Measurements from ENCODE around the gene DHRS1. TPM values are rescaled to one million over a fixed set of nuclear protein-coding genes. Genes with fewer than 3 reads are reported as not detected.

DHRS1 gene
- 3.6 and 19.0 TPM in 2 replicates for total RNA-seq

DNA sequence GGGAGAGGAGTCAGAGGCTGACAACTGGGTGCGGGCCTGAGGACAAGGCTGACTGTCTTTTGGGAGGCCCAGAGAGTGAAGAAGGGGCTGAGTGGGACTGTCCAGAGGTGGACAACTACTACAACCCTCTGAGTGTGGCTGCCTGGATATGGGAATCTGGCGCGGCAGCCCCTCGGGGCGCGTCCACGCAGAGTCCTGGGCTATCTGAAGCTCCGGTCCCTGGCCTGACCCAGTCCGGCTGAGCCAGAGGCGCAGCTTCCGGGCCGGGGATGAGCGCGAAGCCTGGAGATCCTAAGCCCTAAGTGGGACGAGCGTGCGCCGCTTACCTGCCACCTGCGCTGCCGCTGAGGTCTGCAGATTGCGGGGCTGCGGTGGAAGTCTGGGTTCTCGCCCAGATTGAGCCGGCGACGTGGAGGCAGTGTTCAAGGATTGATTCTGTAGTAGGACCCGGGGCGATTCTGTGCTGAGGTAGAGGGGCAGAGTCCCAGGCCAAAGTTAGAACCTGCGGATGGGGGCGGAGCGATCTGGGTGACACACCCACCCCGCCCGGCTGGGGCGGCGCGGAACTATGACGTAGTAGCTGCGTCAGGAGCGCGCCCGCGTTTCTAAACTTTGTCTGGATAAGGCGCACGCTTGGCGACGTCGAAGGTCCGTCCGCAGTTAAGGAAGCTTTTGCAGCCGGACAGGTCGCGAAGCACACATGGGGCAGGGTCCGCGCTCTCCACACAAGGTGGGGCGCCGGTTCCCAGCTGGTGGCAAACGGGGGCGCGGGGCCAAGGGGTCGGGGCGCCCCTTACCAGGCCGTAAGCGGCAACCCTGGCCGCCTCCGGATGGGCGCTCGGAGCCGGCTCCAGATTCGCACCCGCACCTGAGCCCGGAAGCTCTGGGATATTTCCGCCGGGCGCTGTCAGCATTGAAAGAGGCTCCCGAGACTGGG is at the start of gene DHRS1, which contains the start of gene NOP9:
Gene DHRS1, minus strand, starts transcription at position 526 of the 937 bp plus-strand sequence. CDS start 674 bp downstream, outside the sequence.
Gene NOP9, plus strand, starts transcription at position 596 of the 937 bp plus-strand sequence. Its CDS starts 105 bp downstream, at position 701.

GRCh38 chr14:24339284-24340151 is 39.9 kb upstream of the DHRS1 start, which contains the start of gene RIPK3:
RIPK3 (minus strand) TSS chr14:24339991; CDS start chr14:24339826, 165 bp downstream.

GRCh38 chr14:24334431-24335291 is 35.1 kb upstream of the DHRS1 start, which contains the start of gene ADCY4:
ADCY4 (minus strand) TSS chr14:24335071; CDS start chr14:24334652, 419 bp downstream.

DNA sequence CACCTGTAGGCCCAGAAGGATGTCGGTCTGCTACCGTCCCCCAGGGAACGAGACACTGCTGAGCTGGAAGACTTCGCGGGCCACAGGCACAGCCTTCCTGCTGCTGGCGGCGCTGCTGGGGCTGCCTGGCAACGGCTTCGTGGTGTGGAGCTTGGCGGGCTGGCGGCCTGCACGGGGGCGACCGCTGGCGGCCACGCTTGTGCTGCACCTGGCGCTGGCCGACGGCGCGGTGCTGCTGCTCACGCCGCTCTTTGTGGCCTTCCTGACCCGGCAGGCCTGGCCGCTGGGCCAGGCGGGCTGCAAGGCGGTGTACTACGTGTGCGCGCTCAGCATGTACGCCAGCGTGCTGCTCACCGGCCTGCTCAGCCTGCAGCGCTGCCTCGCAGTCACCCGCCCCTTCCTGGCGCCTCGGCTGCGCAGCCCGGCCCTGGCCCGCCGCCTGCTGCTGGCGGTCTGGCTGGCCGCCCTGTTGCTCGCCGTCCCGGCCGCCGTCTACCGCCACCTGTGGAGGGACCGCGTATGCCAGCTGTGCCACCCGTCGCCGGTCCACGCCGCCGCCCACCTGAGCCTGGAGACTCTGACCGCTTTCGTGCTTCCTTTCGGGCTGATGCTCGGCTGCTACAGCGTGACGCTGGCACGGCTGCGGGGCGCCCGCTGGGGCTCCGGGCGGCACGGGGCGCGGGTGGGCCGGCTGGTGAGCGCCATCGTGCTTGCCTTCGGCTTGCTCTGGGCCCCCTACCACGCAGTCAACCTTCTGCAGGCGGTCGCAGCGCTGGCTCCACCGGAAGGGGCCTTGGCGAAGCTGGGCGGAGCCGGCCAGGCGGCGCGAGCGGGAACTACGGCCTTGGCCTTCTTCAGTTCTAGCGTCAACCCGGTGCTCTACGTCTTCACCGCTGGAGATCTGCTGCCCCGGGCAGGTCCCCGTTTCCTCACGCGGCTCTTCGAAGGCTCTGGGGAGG is 11.3 kb upstream of the DHRS1 start, which contains the start of gene LTB4R:
Gene LTB4R, plus strand, starts transcription at position 857 of the 959 bp plus-strand sequence. CDS start 4,150 bp downstream, outside the sequence.

GRCh38 chr14:24309538-24310264 is 10.1 kb upstream of the DHRS1 start, which contains the start of gene LTB4R2:
LTB4R2 (plus strand) TSS chr14:24310140; CDS start chr14:24310665, 525 bp downstream.

GRCh38 chr14:24307575-24308341 is 8.2 kb upstream of the DHRS1 start, which contains the start of gene CIDEB:
CIDEB (minus strand) TSS chr14:24307977; CDS start chr14:24307858, 119 bp downstream.

DNA sequence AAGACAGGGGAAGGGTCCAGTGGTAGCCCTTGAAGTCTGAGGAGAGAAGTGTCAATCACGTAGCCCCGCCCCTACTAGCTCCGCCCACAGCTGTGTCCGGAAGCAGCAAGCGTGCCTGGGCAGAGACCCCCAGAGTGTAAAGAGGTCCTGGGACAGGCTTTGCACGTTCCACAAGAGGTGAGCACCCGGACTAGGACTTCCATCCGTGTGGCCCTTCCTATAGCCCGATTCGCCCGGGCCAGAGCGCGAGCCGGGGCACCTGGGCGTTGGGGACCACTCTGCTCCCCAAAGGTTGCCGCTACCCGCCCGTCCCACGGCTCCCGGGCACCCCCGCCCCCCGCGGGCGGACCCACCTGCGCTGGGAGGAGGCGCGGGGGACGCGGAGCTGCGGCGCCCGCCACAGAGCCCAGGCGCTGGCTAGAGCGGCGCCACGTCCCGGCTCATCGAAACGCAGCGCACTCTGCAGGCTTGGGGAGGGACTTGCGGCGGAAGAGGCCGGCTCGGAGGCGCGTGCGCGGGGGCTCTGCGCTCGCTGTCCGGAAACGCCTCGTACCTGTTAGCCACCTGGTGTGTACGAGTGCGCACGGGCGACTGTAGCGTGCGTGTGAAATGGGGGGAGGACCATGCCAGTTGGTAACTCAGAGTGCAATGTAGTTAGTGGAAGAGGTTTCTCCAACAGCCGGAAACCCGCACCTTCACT is 28.3 kb downstream of the DHRS1 start, which contains the start of gene RABGGTA:
Gene RABGGTA, minus strand, starts transcription at position 464 of the 700 bp plus-strand sequence. CDS start 482 bp downstream, outside the sequence.

DNA sequence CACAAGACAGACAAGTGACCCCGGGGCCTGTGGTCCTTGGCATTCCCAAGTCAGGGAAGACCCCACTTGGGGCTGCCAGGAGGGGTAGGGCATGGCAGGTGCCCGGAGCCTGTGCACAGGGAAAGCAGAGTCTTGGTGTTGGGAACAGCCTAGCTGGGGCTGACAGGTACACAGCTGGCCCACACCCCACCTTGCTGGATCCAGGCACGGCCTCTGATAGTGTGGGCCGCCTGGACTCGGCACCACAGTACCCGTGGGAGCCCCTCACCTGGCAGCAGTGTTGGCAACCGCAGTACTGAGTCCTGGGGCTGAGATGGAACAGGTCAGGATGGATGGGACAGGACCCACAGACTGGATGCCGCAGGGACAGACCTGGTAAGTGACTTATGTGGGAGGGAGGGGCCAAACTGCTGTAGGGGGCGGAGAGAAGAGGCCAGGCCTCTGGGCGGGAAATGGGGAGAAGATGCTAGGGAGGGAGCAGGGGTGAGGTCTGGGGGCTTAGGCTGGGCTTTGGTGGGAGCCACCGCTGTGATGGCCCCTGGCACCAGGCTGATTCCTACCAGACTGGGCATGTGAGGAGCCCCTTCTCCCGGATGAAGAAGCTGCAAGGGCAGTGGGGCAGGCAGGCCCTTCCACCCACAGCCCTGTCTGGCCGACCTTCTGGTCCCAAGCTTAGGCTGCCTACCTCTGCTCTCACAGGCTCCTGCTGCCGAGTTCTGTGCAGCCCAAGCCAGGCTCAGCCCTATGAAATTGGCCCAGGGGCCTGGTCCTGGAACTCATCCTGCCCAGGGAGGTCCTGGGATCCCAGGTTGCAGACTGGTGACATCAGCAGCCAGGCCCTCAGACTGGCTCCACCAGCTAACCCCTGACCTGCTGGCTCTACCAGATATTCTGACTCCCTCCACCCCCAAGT is 36.5 kb downstream of the DHRS1 start, which contains the start of gene TGM1:
Gene TGM1, minus strand, starts transcription at position 357 of the 913 bp plus-strand sequence. CDS start 825 bp downstream, outside the sequence.

Other genes starting within 250 kb of the DHRS1 start
- gene CARMIL3, start 247.8 kb downstream of the DHRS1 start, total RNA-seq = not detected in 2 replicates
- gene CPNE6, start 228.2 kb downstream of the DHRS1 start, total RNA-seq = not detected in 2 replicates
- gene PCK2, start 205.5 kb downstream of the DHRS1 start, total RNA-seq = 10.4 and 21.4 TPM in 2 replicates
- gene DCAF11, start 185.0 kb downstream of the DHRS1 start, total RNA-seq = 43.5 and 91.6 TPM in 2 replicates
- 0.32 and 0.76 TPM in 2 replicates for gene NRL, start 184.8 kb downstream of the DHRS1 start, total RNA-seq
- under 0.01 TPM in 1 of 2 replicates, not detected in the other for gene FITM1, start 169.1 kb downstream of the DHRS1 start, total RNA-seq
- gene PSME1, start 163.6 kb downstream of the DHRS1 start, total RNA-seq = 105 and 223 TPM in 2 replicates
- gene EMC9, start 158.2 kb downstream of the DHRS1 start, total RNA-seq = 30.5 and 34.3 TPM in 2 replicates
- gene PSME2, start 153.2 kb downstream of the DHRS1 start, total RNA-seq = 88.0 and 158 TPM in 2 replicates
- gene RNF31, start 152.3 kb downstream of the DHRS1 start, total RNA-seq = 37.4 and 47.7 TPM in 2 replicates
- gene IRF9, start 138.5 kb downstream of the DHRS1 start, total RNA-seq = 36.4 and 131 TPM in 2 replicates
- 2.6 and 13.4 TPM in 2 replicates for gene REC8, start 127.7 kb downstream of the DHRS1 start, total RNA-seq
- 33.1 and 43.2 TPM in 2 replicates for gene IPO4, start 111.0 kb downstream of the DHRS1 start, total RNA-seq
- gene TM9SF1, start 104.3 kb downstream of the DHRS1 start, total RNA-seq = 48.7 and 71.6 TPM in 2 replicates
- gene TSSK4, start 94.1 kb downstream of the DHRS1 start, total RNA-seq = not detected in 2 replicates
- gene CHMP4A, start 86.3 kb downstream of the DHRS1 start, total RNA-seq = 28.3 and 54.1 TPM in 2 replicates
- 16.9 and 28.1 TPM in 2 replicates for gene MDP1, start 83.7 kb downstream of the DHRS1 start, total RNA-seq
- gene NEDD8, start 67.4 kb downstream of the DHRS1 start, total RNA-seq = 201 and 492 TPM in 2 replicates
- gene GMPR2, start 66.9 kb downstream of the DHRS1 start, total RNA-seq = 81.2 and 135 TPM in 2 replicates
- 58.2 and 60.7 TPM in 2 replicates for gene TINF2, start 57.2 kb downstream of the DHRS1 start, total RNA-seq
- 0.65 and 0.91 TPM in 2 replicates for gene TGM1, start 36.6 kb downstream of the DHRS1 start, total RNA-seq
- 13.2 and 27.3 TPM in 2 replicates for gene RABGGTA, start 28.2 kb downstream of the DHRS1 start, total RNA-seq
- 22.4 and 26.6 TPM in 2 replicates for gene NOP9, start 70 bp upstream of the DHRS1 start, total RNA-seq
- 0.32 and 3.2 TPM in 2 replicates for gene CIDEB, start 8.2 kb upstream of the DHRS1 start, total RNA-seq
- gene LTB4R2, start 10.4 kb upstream of the DHRS1 start, total RNA-seq = 2.6 and 5.0 TPM in 2 replicates
- 0.65 and 3.0 TPM in 2 replicates for gene LTB4R, start 11.7 kb upstream of the DHRS1 start, total RNA-seq
- 20.1 and 36.6 TPM in 2 replicates for gene ADCY4, start 35.3 kb upstream of the DHRS1 start, total RNA-seq
- gene RIPK3, start 40.2 kb upstream of the DHRS1 start, total RNA-seq = 5.5 and 6.7 TPM in 2 replicates
- gene NFATC4, start 68.4 kb upstream of the DHRS1 start, total RNA-seq = 21.8 and 25.1 TPM in 2 replicates
- 12.2 and 14.3 TPM in 2 replicates for gene NYNRIN, start 99.2 kb upstream of the DHRS1 start, total RNA-seq
- 0.32 and 0.76 TPM in 2 replicates for gene CBLN3, start 129.9 kb upstream of the DHRS1 start, total RNA-seq
- 62.0 and 71.4 TPM in 2 replicates for gene KHNYN, start 130.2 kb upstream of the DHRS1 start, total RNA-seq
- gene SDR39U1, start 143.0 kb upstream of the DHRS1 start, total RNA-seq = 8.1 and 9.6 TPM in 2 replicates
- not detected in 2 replicates for gene CMA1, start 208.5 kb upstream of the DHRS1 start, total RNA-seq